Endodermal cell (in vitro differentiated cells): ENCODE results near the gene CAMTA1. TPM values are rescaled to one million over a fixed set of nuclear protein-coding genes. Genes with fewer than 3 reads are reported as not detected.

ENCODE experiments used
- DNase-seq: peaks from one replicate; pipeline ENCODE4 v3.0.0-alpha.2; 2017
- H3K27ac ChIP-seq: 2 replicates; pipeline ENCODE4 v1.5.1; 2013; ENCODE audit warnings: mild to moderate bottlenecking, low read depth, low read length, moderate library complexity
- H3K27me3 ChIP-seq: 2 replicates; pipeline ENCODE4 v1.6.1; 2013; ENCODE audit warnings: mild to moderate bottlenecking, low read length, moderate library complexity; ENCODE audit not compliant: insufficient read depth, control insufficient read depth, poor library complexity, severe bottlenecking
- H3K36me3 ChIP-seq: 2 replicates; pipeline ENCODE4 v1.7.0; 2013; ENCODE audit warnings: mild to moderate bottlenecking, low read length, moderate library complexity; ENCODE audit not compliant: control insufficient read depth, insufficient read depth
- H3K4me1 ChIP-seq: one replicate; pipeline ENCODE4 v1.7.0; 2013; ENCODE audit warnings: low read length; ENCODE audit not compliant: control insufficient read depth, insufficient read depth
- H3K4me3 ChIP-seq: 2 replicates; pipeline ENCODE4 v1.5.1; 2013; ENCODE audit warnings: mild to moderate bottlenecking, low read length, moderate library complexity
- H3K9ac ChIP-seq: 2 replicates; pipeline ENCODE4 v1.6.1; 2013; ENCODE audit warnings: mild to moderate bottlenecking, low read length, moderate library complexity; ENCODE audit not compliant: poor library complexity, severe bottlenecking; ENCODE audit errors: extremely low read depth
- H3K9me3 ChIP-seq: 2 replicates; pipeline ENCODE4 v1.6.1; 2013; ENCODE audit warnings: mild to moderate bottlenecking, low read length, moderate library complexity; ENCODE audit not compliant: control insufficient read depth
- H3K27ac Mint-ChIP-seq: 2 replicates; pipeline ENCODE4 v1.8.0; 2020; ENCODE audit warnings: mixed read lengths
- H3K27me3 Mint-ChIP-seq: 2 replicates; pipeline ENCODE4 v1.8.0; 2021; ENCODE audit warnings: mild to moderate bottlenecking, mixed read lengths; ENCODE audit not compliant: insufficient read depth
- H3K36me3 Mint-ChIP-seq: 2 replicates; pipeline ENCODE4 v1.8.0; 2020; ENCODE audit warnings: low read depth, mixed read lengths
- H3K4me1 Mint-ChIP-seq: 2 replicates; pipeline ENCODE4 v1.8.0; 2020; ENCODE audit warnings: mixed read lengths
- H3K4me3 Mint-ChIP-seq: 2 replicates; pipeline ENCODE4 v1.8.0; 2020; ENCODE audit warnings: mild to moderate bottlenecking, moderate library complexity, mixed read lengths
- H3K9me3 Mint-ChIP-seq: 2 replicates; pipeline ENCODE4 v1.8.0; 2020; ENCODE audit warnings: mild to moderate bottlenecking, mixed read lengths
- WGBS, 2 experiments: methylation state at CpG; one replicate each; pipeline versions ENCODE4 v1.1.5 to v1.1.7; 2013; ENCODE audit warnings: missing lambda C conversion rate in 2 of 2, mixed read lengths in 1 of 2; ENCODE audit not compliant: insufficient coverage in 1 of 2, insufficient read length in 1 of 2; 5-methylcytosine and 5-hydroxymethylcytosine counted together
- total RNA-seq, 2 donors: library from RNA; stranded (reverse); fragmentation: NEBNext Ultra II Directional in 1 of 2; extraction: Animal tissue kit (Norgen Biotek cat#: 25700) in 1 of 2; gene quantifications; 2 replicates in 1 of 2; 3 replicates in 1 of 2; pipeline ENCODE4 v1.2.1, GENCODE V29; 2021
- TF ChIP-seq, protein P1 (sequence below): fragments of 200-600 bp; sonication (generic); conservative IDR thresholded peaks from 2 replicates; pipeline ENCODE4 v1.5.0; 2021; ENCODE audit warnings: antibody characterized with exemption, mild to moderate bottlenecking

The CAMTA1 gene
- total RNA-seq, 2 donors from 2014 or later = 123 to 137 TPM

DNA sequence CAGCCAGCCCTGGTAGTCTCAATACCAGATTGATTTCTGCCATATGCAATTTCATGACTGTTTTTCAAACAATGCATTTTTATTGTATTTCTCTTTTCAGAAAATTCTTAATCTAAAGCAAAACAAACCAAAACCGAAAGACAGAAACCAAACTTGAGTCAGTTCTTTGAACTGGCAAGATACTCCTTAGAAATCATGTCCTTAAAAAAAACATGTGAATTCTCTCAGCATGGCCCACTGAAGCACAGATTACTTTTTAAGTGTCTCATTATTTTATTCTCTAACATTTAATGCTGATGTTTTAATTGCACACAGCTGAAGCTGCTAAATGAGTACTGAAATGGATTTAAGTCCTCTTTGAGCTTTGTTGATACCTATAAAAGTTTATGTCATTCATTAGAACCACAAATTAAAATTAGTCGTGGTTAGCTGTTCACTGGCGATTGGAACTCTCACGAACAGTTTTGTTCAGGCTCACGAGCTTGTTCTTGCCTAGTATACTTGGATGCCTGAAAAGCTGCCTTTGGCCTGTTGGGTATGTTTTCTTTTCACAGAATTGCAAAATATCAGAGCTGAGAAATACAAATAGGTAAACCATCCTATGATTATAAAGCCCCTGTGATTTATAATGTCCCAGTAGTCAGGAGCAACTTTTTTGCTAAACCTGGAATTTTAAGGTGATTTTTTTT is 87.5 kb downstream of the CAMTA1 start:
- no peak for DNase-seq
- TF ChIP-seq, protein P1, sequence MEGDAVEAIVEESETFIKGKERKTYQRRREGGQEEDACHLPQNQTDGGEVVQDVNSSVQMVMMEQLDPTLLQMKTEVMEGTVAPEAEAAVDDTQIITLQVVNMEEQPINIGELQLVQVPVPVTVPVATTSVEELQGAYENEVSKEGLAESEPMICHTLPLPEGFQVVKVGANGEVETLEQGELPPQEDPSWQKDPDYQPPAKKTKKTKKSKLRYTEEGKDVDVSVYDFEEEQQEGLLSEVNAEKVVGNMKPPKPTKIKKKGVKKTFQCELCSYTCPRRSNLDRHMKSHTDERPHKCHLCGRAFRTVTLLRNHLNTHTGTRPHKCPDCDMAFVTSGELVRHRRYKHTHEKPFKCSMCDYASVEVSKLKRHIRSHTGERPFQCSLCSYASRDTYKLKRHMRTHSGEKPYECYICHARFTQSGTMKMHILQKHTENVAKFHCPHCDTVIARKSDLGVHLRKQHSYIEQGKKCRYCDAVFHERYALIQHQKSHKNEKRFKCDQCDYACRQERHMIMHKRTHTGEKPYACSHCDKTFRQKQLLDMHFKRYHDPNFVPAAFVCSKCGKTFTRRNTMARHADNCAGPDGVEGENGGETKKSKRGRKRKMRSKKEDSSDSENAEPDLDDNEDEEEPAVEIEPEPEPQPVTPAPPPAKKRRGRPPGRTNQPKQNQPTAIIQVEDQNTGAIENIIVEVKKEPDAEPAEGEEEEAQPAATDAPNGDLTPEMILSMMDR = no peak
- Histone ChIP-seq H3K4me1 (no peaks in the 10 kb centered on the region), H3K9me3 (no peaks in the 10 kb centered on the region), H3K4me3 (no peak overlapping the region), H3K9ac (no peak overlapping the region), H3K27me3 (no peaks in the 10 kb centered on the region), H3K36me3 (peaks cover 13% of the 10 kb centered on the region), H3K27ac (no peak overlapping the region)
- Mint-ChIP-seq H3K27me3 (no peaks in the 10 kb centered on the region), H3K9me3 (no peaks in the 10 kb centered on the region), H3K36me3 (peaks cover 14% of the 10 kb centered on the region), H3K27ac (no peak overlapping the region), H3K4me1 (peaks cover 32% of the 10 kb centered on the region), H3K4me3 (no peak overlapping the region)
- WGBS, 2 experiments = 94 to 100% methylated on average over 1 to 5 of the region's 5 CpGs

DNA sequence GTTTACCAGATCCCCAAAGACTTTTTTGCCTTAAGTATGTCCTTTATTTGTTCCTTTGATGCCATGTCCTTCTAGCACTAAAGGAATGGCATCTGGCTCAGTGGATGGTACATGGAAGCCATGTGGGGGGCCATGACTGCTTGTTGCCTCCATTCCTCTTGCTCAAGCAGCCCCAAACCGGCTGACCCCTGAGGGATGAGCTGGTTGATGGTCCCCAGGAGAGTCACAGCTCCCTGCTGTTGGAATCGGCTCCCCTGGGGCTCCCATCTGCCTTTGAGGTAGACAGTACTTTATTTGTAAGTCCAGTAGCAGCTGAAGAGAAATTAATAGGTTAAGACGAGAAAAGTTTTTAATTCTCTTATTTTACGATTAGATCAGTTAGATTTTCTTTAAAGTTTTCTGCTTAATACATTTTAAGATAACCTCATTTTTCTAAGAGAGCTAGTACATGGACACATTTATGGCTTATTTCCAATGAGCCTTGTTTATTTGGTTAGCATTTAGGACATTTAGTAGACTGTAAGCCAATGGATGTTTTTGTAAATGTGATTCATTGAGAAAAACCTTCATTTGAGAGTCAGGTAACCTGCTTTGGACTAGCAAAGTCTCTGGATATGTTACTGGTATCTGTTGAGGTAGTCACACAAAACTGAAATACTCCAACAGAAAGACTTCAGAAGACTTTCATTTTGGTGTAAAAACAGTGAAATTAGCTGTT is 88.2 kb downstream of the CAMTA1 start:
- H3K9me3 ChIP-seq = no peaks in the 10 kb centered on the region
- Mint-ChIP-seq H3K27me3 (no peaks in the 10 kb centered on the region), H3K36me3 (peaks cover 14% of the 10 kb centered on the region), H3K27ac (no peak overlapping the region), H3K4me3 (no peak overlapping the region), H3K4me1 (peaks cover 26% of the 10 kb centered on the region), H3K9me3 (no peaks in the 10 kb centered on the region)
- 87 to 100% methylated on average over 1 to 3 of the region's 4 CpGs for WGBS, 2 experiments
- no peak overlapping the region for H3K9ac ChIP-seq
- no peaks in the 10 kb centered on the region for H3K27me3 ChIP-seq
- no peak overlapping the region for H3K4me3 ChIP-seq
- H3K36me3 ChIP-seq = peaks cover 13% of the 10 kb centered on the region
- TF ChIP-seq, protein P1 = no peak
- no peak overlapping the region for H3K27ac ChIP-seq
- H3K4me1 ChIP-seq = no peaks in the 10 kb centered on the region
- DNase-seq = no peak

DNA sequence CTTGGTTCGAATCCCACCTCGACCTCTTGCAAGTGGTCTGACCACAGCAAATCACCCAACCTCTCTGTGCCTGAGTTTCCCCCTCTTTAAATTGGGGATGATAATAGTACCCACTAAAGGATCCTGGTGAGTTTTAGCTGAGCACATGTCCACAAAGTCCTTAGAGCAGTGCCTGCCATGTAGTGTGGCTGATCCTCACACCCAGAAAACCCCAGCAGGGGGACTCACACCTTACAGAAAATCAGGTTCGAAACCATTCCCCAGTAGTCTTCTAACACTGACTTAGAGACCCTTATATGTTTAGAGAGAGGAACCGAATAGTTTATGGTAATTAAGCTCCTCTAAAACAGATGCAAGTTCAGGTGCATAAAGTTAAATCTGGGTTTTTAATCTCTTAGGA is 89.0 kb downstream of the CAMTA1 start:
- Mint-ChIP-seq H3K4me1 (peaks cover 18% of the 10 kb centered on the region), H3K36me3 (peaks cover 17% of the 10 kb centered on the region)

More for the DNA sequence above, 89.0 kb downstream of the CAMTA1 start:
- WGBS, 2 experiments = 91 to 100% methylated on average over 1 to 4 of the region's 4 CpGs
- Mint-ChIP-seq H3K27ac (no peak overlapping the region), H3K9me3 (no peaks in the 10 kb centered on the region), H3K27me3 (no peaks in the 10 kb centered on the region), H3K4me3 (no peak overlapping the region)
- no peaks in the 10 kb centered on the region for H3K4me1 ChIP-seq
- H3K36me3 ChIP-seq = peaks cover 13% of the 10 kb centered on the region
- no peaks in the 10 kb centered on the region for H3K9me3 ChIP-seq
- no peak overlapping the region for H3K4me3 ChIP-seq
- no peaks in the 10 kb centered on the region for H3K27me3 ChIP-seq
- H3K9ac ChIP-seq = no peak overlapping the region
- TF ChIP-seq, protein P1 = peak; percentile 51
- DNase-seq = peak; percentile 57
- no peak overlapping the region for H3K27ac ChIP-seq
